Gastrocnemius medialis (tissue), 4 donors: Measurements from ENCODE around the gene STRA6.

Source experiments
- POLR2A ChIP-seq, 2 donors: fragments of 450-650 bp; IDR thresholded peaks; one replicate each; pipeline ENCODE4 v1.6.1; 2017; ENCODE audit warnings: antibody characterized with exemption in 2 of 2, mild to moderate bottlenecking in 2 of 2, moderate library complexity in 2 of 2
- TF ChIP-seq, protein P1 (sequence below), 5 experiments: fragments of 450-650 bp in 3 of 5; fragments of 200-600 bp in 2 of 5; sonication (generic) in 2 of 5; IDR thresholded peaks in 4 of 5; conservative IDR thresholded peaks in 1 of 5; 1 replicate in 4 of 5; 2 replicates in 1 of 5; pipeline ENCODE4 v1.5.1; 2016 to 2019; ENCODE audit warnings: antibody characterized with exemption in 5 of 5, mild to moderate bottlenecking in 3 of 5, moderate library complexity in 3 of 5

DNA sequence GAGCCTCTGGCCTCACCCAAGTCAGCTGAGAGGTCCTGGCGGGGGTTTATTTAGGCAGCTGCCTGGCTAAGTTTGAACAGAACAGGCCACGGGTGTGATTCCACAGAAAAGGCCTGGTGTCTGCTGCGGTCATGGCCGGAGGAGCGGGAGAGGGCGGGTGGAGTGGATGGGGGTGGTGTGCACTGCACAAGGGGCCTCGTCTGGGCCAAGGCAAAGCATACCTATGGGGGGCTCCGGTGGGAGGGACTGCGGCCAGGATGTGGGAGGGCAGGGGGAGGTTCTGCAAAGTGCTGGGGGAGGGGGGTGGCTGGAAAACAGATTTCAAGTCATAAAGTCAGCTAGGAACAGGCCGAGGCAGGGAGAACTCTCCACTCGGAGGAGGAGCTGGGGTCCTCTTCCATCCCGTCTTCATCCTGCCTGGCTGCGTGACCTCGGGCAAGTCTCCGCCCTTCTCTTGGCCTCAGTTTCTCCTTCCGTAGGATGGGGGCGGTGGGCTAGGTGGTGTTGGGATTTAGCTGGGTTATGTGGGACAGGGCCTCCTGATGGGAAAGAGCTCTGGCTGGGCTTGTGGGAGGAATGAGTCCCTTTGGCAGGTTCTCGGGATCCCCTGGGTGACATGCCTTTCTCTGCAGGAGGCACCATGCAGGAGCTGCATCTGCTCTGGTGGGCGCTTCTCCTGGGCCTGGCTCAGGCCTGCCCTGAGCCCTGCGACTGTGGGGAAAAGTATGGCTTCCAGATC lies 28.2 kb downstream of the STRA6 start:
- TF ChIP-seq, protein P1, sequence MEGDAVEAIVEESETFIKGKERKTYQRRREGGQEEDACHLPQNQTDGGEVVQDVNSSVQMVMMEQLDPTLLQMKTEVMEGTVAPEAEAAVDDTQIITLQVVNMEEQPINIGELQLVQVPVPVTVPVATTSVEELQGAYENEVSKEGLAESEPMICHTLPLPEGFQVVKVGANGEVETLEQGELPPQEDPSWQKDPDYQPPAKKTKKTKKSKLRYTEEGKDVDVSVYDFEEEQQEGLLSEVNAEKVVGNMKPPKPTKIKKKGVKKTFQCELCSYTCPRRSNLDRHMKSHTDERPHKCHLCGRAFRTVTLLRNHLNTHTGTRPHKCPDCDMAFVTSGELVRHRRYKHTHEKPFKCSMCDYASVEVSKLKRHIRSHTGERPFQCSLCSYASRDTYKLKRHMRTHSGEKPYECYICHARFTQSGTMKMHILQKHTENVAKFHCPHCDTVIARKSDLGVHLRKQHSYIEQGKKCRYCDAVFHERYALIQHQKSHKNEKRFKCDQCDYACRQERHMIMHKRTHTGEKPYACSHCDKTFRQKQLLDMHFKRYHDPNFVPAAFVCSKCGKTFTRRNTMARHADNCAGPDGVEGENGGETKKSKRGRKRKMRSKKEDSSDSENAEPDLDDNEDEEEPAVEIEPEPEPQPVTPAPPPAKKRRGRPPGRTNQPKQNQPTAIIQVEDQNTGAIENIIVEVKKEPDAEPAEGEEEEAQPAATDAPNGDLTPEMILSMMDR (IDR thresholded peaks at IDR 0.05 in 4 of 5, conservative IDR thresholded peaks at IDR 0.05 in 1 of 5) = no peak
- TF ChIP-seq POLR2A (IDR thresholded peaks at IDR 0.05) = no peak
